HS-27A (cell line): ENCODE measurements around the gene SMIM5.
"Not testable (repeated sequence)": the region's sequence is repeated elsewhere in the genome, so short reads cannot be mapped to it uniquely, and the experiment has no call there.

Experiments
- DNase-seq: peaks from one replicate; pipeline ENCODE4 v3.0.0-alpha.2; 2012; ENCODE audit warnings: low read depth, missing footprints

Gene SMIM5

DNA sequence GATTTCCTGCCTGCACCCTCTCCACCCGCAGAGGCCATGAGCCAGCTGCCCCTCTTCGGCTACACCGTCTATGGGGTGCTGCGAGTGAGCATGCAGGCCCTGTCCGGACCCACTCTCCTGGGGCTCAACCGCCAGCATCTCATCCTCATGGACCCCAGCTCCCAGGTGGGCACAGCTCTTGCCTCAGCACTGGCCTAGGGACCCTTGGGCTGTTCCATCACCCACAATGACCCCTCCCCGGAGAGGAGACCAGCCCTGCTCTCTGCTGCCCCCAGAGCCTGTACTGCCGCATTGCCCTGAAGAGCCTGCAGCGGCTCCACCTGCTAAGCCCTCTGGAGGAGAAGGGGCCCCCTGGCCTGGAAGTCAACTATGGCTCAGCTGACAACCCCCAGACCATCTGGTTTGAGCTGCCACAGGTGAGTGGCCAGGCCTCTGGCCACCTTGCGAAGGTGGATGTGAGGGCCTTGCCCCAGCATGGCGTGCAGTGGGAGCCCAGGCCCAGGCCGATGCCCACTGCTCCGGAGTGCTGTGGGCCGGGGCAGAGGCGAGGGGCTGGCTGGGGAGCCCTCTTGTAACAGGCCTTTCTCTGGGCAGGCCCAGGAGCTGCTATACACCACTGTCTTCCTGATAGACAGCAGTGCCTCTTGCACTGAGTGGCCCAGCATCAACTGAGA lies 7.3 kb upstream of the SMIM5 start:
- no peak for DNase-seq

DNA sequence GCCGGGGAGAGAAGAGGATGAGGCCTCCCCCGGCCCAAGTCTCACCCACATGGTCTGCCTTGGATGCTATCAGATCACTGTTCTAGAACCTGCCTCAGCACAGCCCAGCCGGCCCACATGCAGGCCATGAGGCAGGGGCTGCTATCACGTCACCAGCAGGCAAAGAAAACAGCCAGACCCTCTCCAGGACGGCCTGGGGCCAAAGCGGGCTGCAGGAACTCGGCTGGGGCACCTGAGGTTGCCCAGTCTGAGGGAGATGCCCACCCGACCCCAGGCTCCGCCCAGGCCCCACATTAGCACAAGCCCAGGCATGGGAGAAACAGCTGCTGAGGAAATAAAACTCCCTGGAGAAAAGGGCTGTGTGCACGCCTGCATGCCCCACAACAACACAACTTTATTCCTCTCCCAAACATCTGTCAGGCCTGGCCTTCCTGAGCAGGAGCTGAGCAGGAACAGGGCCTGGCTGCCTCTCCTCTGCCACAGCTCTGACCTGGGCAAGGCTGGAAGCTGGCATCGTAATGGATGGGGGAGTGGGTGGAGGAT lies 6.7 kb upstream of the SMIM5 start:
- no peak for DNase-seq

DNA sequence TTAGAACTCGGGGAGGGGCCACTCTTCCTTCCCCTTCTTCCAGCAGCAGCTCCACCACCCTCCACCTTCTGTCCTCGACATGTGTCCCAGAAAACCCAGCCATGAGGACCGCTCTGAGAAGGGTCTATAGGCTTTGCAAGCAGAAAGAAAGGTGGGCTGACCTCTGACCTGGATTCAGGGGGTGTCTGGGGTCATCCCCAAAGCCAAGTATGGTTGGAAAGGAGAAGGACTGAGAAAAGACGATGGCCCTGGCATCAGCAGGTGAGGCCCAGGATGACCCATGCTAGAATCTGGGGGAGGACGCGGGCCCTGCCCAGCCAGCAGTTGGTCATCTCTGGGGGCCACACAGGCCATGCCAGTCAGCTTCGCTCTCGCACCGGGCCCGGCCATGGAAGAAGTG lies 6.1 kb upstream of the SMIM5 start:
- DNase-seq = no peak

DNA sequence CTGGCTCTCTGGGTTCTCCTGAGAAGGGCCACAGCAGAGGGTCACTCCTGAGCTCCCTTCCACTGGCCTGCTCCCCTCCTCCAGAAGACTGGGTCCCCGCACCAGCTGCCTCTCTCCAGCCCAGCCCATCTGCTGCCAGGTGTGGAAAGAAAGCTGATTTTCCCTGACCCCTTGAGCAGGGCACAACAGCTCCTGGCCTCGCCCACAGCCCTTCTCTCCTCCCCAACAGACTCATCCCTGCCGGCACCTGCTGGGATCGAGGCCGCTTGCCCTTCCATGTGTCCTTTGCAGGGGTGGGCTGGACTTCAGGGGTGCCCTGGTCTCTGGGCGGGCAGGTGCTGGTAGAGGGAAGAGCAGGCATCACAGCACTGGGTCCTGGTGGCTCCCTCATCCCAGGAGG lies 4.8 kb upstream of the SMIM5 start:
- DNase-seq = no peak

DNA sequence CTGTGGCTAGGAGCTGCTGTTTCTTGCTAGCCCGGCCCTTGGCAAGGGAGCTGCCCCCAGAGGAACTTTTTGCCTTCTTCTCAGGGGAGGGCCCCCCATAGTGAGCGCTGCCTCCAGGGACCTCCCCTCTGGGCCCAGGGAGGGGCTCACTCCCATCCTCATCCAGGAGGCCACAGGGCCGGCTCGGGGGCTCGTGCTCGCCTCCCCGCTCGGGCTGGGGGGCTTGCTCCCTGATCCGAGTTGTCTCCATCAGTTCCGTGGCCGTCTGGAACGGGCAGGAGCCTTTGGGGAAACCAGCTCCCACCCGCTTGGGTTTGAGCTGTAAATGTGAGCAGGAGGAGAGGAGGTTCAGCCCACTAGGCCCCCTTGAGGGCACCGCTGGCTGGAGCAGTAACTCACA lies 4.1 kb upstream of the SMIM5 start:
- DNase-seq = no peak

DNA sequence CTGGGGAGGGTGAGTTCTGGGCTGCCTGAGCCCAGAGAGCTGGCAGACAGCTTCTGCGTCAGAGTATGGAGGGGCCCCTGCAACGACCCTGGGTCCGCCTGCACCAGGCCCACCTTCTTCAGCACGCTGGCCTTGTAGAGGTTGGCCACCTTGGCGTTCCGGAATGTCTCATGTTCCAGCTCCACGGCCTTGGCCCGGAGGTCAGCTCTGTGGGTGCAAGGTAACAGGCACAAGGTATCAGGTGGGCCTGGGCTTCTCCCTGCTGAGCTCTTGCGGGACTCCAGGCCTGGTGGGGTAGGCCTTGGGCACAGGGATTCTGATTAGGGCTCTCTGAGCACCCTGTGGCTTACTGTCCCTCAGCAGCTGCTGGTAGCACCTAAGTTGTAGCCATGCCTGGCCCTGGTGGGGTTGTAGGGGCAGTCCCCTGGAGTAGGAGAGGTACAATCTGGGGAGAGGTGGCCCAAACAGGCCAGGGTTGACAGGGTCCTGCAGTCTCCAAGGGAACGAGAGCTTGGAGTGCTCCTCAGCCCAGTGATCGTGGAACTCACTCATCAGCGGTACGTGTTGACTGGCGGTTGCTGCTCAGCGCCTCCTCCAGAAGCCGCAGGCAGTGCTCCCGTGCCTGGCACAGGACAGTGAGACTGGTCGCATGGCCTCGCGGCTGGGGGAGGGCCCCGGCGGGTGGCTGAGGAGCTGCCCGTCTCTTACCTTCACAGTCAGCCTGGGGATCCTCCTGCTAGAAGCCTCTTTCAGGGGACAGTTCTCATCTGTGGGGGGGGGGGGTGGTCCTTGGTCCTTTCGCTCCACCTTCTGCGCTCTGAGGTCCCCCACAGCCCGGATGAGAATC lies 2.9 kb upstream of the SMIM5 start:
- DNase-seq = no peak

DNA sequence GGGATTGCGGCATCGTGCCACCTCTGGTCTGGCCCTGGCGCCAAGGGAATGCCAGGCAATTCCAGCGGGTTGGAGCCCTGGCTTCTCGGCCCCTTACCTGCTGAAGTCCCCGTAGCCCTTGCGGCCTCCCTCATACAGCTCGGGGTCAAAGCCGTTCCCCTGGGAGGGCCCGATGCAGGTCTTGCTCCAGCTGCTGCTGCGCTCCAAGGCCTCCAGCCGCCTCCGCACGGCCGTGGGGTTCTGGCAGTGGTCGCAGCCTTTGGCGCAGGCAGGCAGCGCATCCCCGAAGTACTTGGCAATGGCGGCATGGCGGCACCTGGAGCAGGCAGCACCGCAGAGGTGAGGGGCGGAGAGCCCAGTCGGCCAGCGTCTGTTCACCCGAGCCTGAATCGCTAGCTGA lies 1.9 kb upstream of the SMIM5 start:
- no peak for DNase-seq

DNA sequence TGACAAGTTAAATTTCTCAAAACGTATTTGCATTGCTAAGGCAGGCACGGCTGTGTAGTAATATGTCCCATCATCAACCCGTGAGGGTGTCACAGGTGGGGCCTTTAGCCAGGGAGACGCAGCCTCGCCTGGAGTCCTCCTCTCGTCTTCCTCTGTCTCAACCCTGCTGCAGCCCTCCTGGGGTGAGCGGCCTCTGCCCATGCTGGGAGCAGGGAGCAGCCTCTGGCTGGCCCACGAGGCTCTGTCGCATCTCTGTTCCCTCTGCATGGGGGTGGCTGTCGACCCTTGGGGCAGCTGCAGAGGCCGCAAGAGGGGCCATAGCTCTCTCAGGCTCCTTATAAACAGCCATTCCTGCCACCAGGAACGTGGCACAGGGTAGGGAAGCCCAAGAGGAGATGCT lies 806 bp upstream of the SMIM5 start:
- DNase-seq = no peak

DNA sequence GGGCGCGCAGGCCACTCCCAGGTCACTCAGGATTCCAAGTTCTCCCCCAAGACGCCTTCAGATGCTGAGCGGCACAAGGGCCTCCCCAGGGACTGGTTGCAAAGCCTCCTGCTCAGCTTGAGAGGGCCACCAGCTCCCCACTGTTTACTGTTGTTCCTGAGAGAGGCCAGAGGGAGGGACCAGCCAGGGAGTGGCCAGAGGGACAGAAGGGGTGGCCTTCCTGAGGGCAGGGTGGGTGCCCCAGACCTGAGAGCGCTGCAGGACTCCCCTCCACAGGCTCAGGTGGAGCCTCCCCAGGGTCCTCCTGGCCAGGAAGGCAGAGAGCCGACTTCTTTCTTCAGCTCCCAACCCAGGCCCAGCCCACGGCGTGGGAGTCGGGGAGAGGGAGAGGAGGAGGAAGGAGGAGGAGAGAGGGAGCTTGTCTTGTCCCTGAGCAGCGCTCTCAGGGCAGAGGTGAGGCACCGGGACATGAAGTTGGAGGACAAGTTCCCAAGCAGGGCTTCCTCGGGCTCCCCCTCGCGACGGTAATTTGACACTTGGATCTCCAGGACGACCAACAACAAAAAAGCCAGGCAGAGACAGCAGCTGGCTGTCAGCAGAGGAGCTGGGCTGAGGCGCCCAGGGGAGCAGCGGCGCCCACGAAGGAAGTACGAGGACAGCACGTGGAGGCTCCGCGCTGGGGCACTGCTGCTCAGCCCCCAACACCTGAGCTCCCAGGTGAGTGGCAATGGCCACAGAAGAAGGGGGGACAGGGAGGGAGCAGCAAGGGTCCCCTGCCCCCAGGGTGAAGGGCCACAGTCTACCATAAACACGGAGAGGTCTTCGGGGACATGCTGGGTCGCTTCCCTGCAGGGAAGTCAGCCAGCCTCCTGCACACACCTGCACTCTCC lies 497 bp downstream of the SMIM5 start:
- DNase-seq = peak; percentile 45

DNA sequence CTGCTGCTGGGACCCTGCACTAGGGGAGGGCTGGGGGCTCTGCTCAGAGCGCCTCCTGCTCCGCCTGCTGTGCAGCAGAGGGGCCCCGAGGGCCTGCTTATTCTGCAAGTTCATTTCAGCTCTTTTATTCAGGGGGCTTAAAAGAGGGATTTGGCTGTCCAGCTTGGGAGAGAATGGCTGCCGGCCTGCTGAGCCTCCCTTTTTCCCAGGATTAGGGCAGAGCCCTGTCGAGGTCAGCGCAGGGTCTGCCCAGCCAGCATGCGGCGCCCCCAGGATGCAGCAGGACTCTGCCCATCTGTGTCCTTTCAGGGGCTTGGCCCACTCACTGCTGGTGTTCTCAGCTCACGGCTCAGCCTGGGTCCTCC lies 1.1 kb downstream of the SMIM5 start:
- DNase-seq = no peak

DNA sequence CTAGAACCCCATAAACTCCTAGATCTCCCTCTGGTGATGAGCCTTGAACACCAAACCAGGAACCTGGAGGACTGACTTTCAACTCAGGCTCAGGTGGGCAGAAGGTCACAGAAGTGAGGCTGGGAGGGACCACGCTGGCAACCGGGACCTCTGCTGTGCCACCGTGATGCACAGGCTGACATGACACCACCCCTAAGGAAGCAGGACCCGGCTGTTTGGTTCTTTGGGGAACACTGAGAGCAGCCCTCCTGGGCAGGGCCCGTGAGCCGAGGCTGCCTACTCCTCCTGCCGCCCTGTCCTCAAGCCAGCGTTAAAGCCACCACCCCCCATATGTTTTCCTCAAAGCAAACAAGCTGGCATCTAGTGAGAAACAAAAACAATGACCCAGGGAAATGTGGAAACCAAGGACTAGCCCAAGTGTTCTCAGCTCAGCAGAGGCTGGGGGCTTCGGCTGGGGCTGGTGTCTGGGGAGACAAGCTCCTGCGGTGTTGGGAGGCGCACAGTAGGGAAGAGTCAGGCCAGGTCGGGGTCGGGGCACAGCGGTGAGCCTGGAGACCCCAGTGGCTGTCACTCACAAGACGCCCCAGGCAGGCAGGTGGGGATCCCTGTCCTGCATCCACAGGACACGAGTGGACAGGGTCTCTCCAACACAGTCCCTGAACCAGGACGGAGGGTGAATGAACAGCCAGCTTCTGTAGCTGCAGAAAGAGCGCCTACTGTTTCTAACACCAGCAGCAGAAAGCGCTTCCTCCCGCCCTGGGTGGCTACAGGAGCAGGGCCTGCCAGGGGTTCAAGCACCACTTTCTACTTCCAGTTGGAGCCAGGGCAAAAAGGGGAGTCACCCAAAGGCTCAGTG lies 1.7 kb downstream of the SMIM5 start:
- no peak for DNase-seq

DNA sequence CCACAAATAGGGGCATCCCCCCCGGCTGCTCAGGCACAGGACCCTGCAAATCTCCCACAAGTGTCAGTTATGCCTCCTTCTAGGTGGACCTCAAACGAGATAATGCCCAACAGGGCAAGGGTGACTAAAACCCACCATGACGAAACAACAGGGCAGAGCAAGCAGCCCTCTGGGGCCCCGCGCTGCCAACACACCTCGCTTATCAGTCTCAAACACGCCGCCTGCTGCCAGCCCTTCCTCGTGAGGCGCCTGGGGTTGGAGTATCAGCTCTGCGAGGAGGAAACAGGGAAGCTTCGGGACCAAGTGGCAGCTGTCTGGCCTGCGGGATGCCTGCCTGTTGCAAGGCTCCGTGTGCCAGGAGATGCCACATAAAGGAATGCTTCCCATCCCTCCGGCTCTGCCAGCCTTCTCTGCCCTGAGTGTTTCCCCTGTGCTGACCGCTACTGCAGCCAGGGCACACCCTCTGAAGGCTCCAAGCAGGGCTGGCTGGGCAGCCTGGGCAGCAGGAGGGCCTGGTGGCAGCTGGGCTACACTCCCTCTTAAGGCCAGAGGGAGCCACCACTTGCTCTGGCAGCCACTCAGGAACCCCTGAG lies 2.5 kb downstream of the SMIM5 start:
- no peak for DNase-seq

DNA sequence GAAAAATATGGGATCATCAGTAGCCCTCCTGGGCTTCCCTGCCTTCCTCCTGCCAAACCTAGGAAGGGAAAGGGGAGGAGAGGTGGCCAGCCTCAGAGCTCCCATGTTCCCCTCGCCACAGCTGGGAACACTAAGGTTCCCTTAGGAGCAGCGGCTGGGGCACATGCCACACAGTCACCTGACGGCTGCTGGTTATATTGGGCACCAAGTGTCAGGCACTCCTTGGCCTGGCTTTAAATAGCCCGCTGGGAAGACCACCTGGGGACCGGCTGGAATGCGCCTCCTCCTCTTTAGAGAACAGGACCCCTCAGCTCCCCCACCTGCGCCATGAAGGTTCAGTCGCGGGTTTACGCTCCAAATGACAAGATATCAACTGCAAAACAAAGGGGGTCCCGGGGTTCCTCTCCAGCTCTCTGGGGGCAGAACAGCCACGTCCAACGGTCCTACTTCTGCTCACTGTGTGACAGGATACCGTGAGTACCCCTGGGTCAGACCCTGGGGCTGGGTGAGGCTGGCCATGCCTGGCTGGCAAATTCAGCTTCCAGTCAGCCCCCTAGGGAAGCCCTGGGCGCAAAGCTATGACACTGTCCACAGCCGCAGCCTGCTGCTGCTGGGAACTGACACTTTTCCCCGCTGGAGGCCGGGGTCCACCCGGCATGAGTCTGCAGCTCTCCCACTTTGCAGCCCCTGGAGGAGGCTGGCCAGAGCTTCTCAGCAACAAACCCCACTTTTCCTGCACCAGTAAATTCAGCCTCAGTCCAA lies 3.3 kb downstream of the SMIM5 start:
- no peak for DNase-seq

DNA sequence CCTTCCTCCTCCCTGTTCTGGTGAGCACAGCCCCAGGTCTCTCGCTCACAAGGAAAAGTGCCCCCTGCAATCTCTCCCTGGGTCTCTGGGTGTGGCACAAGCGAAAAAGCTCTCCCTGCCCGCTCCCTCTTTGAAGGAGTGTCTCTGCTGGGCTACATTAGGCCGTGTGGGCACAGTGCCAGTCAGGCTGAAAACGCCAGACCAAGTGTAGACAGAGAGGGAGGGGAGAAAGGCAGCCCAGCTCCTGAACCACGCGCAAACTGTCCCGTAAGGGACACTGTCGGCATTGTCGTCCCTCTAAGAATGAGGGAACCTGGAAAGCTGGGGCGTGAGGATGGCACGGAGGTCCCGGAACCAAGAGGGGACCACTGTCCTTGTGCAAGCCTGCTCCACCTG lies 3.9 kb downstream of the SMIM5 start:
- DNase-seq = no peak

DNA sequence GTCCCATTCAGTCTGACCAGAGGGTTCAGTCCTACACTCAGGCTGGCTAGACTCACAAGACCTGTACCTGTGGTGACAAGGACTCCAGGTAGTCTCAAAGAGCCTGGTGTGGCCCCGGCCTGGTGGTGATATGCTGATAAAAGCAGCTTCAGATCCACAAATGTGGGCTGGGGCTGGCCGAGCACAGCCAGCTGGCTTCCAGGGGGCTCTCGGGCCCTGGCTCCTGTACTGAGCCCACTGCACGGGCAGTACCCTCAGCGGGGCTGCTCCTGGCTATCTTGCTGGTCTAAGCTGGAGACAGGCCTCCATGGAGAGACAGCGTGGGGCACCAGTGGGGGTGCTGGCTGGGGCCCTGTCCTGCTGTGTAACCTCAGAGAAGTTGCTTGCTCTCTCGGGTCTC lies 4.3 kb downstream of the SMIM5 start:
- no peak for DNase-seq

DNA sequence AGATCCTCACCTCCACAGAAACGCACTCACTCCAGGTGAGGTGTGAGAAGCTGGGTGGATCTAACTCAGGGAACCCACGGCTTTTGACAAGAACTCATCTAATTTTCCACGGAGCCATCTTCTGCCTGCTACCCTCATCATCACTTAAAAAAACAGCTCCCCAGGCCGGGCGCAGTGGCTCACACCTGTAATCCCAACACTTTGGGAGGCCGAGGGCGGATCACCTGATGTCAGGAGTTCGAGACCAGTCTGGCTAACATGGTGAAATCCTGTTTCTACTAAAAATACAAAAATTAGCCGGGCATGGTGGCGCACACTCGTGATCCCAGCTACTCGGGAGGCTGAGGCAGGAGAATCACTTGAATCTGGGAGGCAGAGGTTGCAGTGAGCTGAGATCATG lies 4.8 kb downstream of the SMIM5 start:
- not testable (repeated sequence) for DNase-seq

DNA sequence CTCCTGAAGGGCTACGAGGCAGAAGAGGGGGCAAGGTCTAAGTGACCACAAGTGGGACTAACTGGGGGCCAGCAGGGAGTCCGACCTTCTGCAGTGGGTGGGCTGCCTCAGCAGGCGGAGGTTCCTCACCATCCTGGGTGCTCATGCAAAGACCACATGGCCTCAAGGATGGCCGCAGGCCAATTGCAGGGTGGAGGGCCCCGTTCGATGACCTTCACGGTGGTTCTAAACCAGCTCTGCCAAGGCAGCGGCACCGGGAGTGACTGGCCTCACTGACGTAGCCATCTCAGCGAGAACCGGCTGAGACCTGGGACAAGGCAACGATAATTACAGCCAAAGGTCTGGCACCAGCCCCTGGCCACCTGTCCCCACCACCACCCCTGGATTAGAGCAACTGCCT lies 5.7 kb downstream of the SMIM5 start:
- no peak for DNase-seq

DNA sequence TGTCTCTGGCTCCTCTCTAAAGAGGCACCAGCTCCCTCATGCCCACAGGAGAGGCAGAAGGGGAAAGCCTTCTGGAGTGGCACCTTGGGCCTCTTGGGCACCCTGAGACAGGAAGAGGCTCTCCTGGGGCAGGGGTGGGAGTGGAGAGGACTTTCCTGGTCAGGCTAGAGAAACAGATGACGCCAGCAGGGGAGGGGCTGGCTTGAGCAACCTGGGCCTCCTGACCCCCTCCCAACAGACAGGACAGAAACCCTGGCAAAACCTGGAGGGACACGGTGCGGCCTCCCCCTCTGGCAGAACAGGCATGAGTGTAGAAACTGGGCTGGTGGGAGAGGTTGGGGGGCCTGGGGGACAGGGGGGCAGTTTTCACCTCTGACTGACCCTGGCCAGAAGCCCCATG lies 6.1 kb downstream of the SMIM5 start:
- no peak for DNase-seq

DNA sequence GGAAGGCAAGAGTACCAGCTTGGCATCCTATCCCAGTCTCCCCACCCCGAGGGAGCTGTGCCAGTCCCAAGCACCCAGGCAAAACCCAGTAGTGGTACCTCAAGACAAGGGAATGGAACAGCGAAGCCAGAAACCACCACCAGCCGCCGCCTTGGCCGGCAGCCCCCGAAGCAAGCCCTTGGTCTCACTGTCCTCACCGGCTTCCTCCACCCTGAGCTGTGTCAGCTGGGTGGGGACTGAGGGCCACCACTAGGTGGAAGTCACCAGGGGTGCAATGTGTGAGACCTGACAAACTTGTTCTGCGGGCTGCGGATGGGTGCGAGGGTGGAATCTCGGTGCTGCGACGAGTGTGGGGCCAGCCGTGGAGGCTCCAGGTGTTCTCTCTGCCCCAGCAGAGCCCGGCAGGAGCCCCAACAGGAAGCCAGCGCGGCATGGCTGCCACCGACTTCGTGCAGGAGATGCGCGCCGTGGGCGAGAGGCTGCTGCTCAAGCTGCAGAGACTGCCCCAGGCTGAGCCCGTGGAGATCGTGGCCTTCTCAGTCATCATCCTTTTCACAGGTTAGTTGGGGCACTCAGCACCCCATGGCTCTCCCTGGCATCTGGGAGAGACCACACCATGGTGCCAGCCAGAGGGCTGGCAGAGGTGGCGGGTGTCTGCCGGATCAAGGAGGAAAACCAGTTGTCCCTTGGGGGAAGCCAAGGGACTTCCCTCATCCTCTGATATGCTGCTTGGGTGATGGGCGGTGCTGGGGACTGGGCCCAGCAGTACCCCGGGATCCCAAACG lies 6.7 kb downstream of the SMIM5 start:
- no peak for DNase-seq
